ENCODE results near the gene NECTIN4.
"Not testable (repeated sequence)": the region's sequence is repeated elsewhere in the genome, so short reads cannot be mapped to it uniquely, and the experiment has no call there.

The NECTIN4 gene

GRCh38 chr1:161051219-161051618, 38.1 kb downstream of the NECTIN4 start:
- DNase-seq = no peak

- DNase-seq = no peak
Observed at GRCh38 chr1:161048949-161049722, 40.2 kb downstream of the NECTIN4 start.

- no peak for DNase-seq
Observed at GRCh38 chr1:161047436-161048420, 41.6 kb downstream of the NECTIN4 start.

GRCh38 chr1:161046605-161047228, 42.6 kb downstream of the NECTIN4 start:
- no peak for DNase-seq

GRCh38 chr1:161045736-161046604, 43.4 kb downstream of the NECTIN4 start, which contains the start of gene USF1:
USF1 (minus strand) TSS chr1:161045977; CDS start chr1:161043275, 2,702 bp downstream.
- peak; percentile 99 for DNase-seq

GRCh38 chr1:161044908-161045735, 44.2 kb downstream of the NECTIN4 start:
- peak; percentile 91 for DNase-seq

- no peak for DNase-seq
Observed at GRCh38 chr1:161044535-161044907, 44.8 kb downstream of the NECTIN4 start.

- no peak for DNase-seq
Observed at GRCh38 chr1:161039546-161039945, 49.8 kb downstream of the NECTIN4 start.

GRCh38 chr1:161039154-161039545, 50.2 kb downstream of the NECTIN4 start:
- peak; percentile 12 for DNase-seq

- peak; percentile 74 for DNase-seq
Observed at GRCh38 chr1:161038523-161039153, 50.7 kb downstream of the NECTIN4 start, which contains the start of gene TSTD1. TSTD1 (minus strand) TSS chr1:161038964; CDS start chr1:161038889, 75 bp downstream.

- peak; percentile 47 for DNase-seq
Observed at GRCh38 chr1:161037661-161038522, 51.5 kb downstream of the NECTIN4 start.

GRCh38 chr1:161033751-161034150, 55.6 kb downstream of the NECTIN4 start:
- DNase-seq = no peak

- no peak for DNase-seq
Observed at GRCh38 chr1:161032409-161032808, 56.9 kb downstream of the NECTIN4 start.

- DNase-seq = no peak
Observed at GRCh38 chr1:161031874-161032273, 57.5 kb downstream of the NECTIN4 start.

- DNase-seq = not testable (repeated sequence)
Observed at GRCh38 chr1:161029466-161029865, 59.9 kb downstream of the NECTIN4 start.

- not testable (repeated sequence) for DNase-seq
Observed at GRCh38 chr1:161026954-161027353, 62.4 kb downstream of the NECTIN4 start.

GRCh38 chr1:161022432-161022831, 66.9 kb downstream of the NECTIN4 start:
- not testable (repeated sequence) for DNase-seq

GRCh38 chr1:161021970-161022353, 67.4 kb downstream of the NECTIN4 start:
- no peak for DNase-seq

GRCh38 chr1:161021165-161021969, 68.0 kb downstream of the NECTIN4 start:
- DNase-seq = peak; percentile 84

Data from eye (tissue), 1 donor.